WERI-Rb-1 (cell line): Measurements from ENCODE around the gene CLCN5.

ENCODE experiments used
- DNase-seq: peaks from one replicate; pipeline ENCODE4 v3.0.0-alpha.2; 2020
- H3K27ac ChIP-seq: fragments of 250-450 bp; sonication (Bioruptor Pico); 2 replicates; pipeline ENCODE4 v1.5.1; 2020; ENCODE audit warnings: mild to moderate bottlenecking, moderate library complexity
- H3K27me3 ChIP-seq: fragments of 250-450 bp; sonication (Bioruptor Pico); 2 replicates; pipeline ENCODE4 v1.5.1; 2021; ENCODE audit warnings: mild to moderate bottlenecking, low read depth, moderate library complexity; ENCODE audit not compliant: insufficient read depth, severe bottlenecking
- H3K36me3 ChIP-seq: fragments of 250-450 bp; sonication (Bioruptor Pico); 2 replicates; pipeline ENCODE4 v1.5.1; 2020; ENCODE audit warnings: mild to moderate bottlenecking, moderate library complexity
- H3K4me3 ChIP-seq: 2 replicates; pipeline ENCODE4 v1.5.1; 2011; ENCODE audit warnings: low read depth, mild to moderate bottlenecking, control low read depth, low read length
- H3K9me3 ChIP-seq: fragments of 250-450 bp; sonication (Bioruptor Pico); 2 replicates; pipeline ENCODE4 v1.5.1; 2021; ENCODE audit warnings: mild to moderate bottlenecking, moderate library complexity; ENCODE audit not compliant: severe bottlenecking
- CTCF ChIP-seq: IDR thresholded peaks from 2 replicates; pipeline ENCODE4 v1.5.1; 2011; ENCODE audit warnings: low read depth, mild to moderate bottlenecking, control low read depth, inconsistent platforms, low read length

The CLCN5 gene

GRCh38 chrX:49879656-49880277 lies 42.6 kb upstream of the CLCN5 start:
- Histone ChIP-seq H3K9me3 (no peaks in the 10 kb centered on the region), H3K27me3 (peaks cover 17% of the 10 kb centered on the region), H3K4me3 (peak overlapping the region; percentile 51), H3K27ac (peak overlapping the region; percentile 56), H3K36me3 (no peaks in the 10 kb centered on the region)
- no peak for DNase-seq
- TF ChIP-seq CTCF = no peak

- DNase-seq = no peak
- peaks cover 8% of the 10 kb centered on the region for H3K27me3 ChIP-seq
- H3K27ac ChIP-seq = no peak overlapping the region
- no peaks in the 10 kb centered on the region for H3K9me3 ChIP-seq
- H3K4me3 ChIP-seq = no peak overlapping the region
- TF ChIP-seq CTCF = no peak
- no peaks in the 10 kb centered on the region for H3K36me3 ChIP-seq
Observed at GRCh38 chrX:49880668-49881067, 41.7 kb upstream of the CLCN5 start.

- no peak overlapping the region for H3K27ac ChIP-seq
- no peak overlapping the region for H3K4me3 ChIP-seq
- no peaks in the 10 kb centered on the region for H3K36me3 ChIP-seq
- H3K9me3 ChIP-seq = no peaks in the 10 kb centered on the region
- peak; percentile 87 for TF ChIP-seq CTCF
- peak; percentile 61 for DNase-seq
- H3K27me3 ChIP-seq = no peaks in the 10 kb centered on the region
Observed at GRCh38 chrX:49884290-49884862, 38.0 kb upstream of the CLCN5 start.

- Histone ChIP-seq H3K27me3 (peaks cover 21% of the 10 kb centered on the region), H3K36me3 (no peaks in the 10 kb centered on the region), H3K9me3 (no peaks in the 10 kb centered on the region), H3K27ac (no peak overlapping the region), H3K4me3 (no peak overlapping the region)
- no peak for DNase-seq
- TF ChIP-seq CTCF = no peak
Observed at GRCh38 chrX:49892542-49892941, 29.9 kb upstream of the CLCN5 start.

- Histone ChIP-seq H3K9me3 (peaks cover 2% of the 10 kb centered on the region), H3K27me3 (peaks cover 28% of the 10 kb centered on the region), H3K36me3 (no peaks in the 10 kb centered on the region), H3K4me3 (no peak overlapping the region), H3K27ac (no peak overlapping the region)
- DNase-seq = no peak
- no peak for TF ChIP-seq CTCF
Observed at GRCh38 chrX:49896951-49897350, 25.4 kb upstream of the CLCN5 start.

GRCh38 chrX:49901048-49901447 lies 21.3 kb upstream of the CLCN5 start:
- Histone ChIP-seq H3K27me3 (peaks cover 17% of the 10 kb centered on the region), H3K9me3 (peaks cover 2% of the 10 kb centered on the region)

More at GRCh38 chrX:49901048-49901447, 21.3 kb upstream of the CLCN5 start:
- no peaks in the 10 kb centered on the region for H3K36me3 ChIP-seq
- DNase-seq = no peak
- no peak overlapping the region for H3K27ac ChIP-seq
- TF ChIP-seq CTCF = no peak
- H3K4me3 ChIP-seq = no peak overlapping the region
